Skin of body (tissue), 2 donors: ENCODE measurements around the gene STIL. TPM values are rescaled to one million over a fixed set of nuclear protein-coding genes. Genes with fewer than 3 reads are reported as not detected.
A peak's percentile ranks its signal among the peaks of the same experiment; 100 is the strongest.

ENCODE experiments used
- DNase-seq: peaks from one replicate; lab custom pipeline; 2025; lab: John Stamatoyannopoulos, UW
- total RNA-seq: library from RNA; depleted of rRNA; stranded (reverse); fragments of >200 nt; gene quantifications from one replicate; pipeline ENCODE4 v1.2.3, GENCODE V29; 2014

Gene STIL
- total RNA-seq, 1 donor from 2014 or later = 7.1 TPM

DNA sequence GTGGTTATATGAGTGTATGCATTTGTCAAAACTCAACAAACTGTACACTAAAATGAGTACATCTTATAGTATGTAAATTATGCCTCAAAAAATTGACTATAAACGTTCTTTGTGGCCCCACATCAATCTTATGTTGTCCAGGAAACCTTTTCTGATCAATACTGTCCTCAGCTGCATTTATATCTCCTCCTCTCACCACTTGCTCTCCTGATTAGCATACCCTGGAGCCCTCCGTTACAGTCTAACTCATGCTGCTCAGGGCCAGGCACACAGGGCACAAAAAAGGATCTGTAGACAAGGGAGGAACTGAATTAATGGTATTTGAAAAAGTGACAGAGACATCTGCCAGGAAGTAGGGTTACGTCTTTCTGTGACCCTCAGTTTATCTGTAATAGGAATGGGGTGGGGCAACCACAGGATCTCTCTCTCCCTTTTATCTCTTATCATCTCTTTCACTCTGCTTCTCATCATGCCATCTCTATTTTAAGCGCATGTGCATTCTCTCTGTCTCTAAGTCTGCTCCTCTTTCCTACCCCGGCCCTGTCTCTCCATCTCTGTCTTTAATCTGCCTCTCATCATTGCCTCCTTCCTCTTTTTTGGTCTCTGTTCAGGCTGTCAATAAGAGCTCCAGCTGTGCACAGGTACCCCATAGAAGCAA is 74.9 kb downstream of the STIL start:
- no peak for DNase-seq

DNA sequence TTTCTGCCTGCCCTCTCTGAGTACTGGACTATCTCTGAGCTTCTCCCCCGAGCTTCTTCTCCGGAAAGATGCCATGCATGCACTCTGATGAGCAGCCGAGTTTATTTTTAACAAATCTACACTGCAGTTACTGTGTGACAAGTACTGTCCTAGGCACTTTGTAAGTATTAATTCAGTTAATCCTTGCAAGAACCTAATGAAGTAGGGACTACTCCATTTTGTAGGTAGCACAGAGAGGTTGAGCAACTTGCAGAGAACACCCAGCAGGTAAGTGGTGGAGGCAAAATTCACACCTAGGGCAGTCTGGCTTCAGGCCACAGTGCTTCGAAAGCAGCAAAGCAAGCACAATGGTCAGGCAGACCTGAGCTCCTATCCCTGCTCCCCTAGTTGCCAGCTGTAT is 78.1 kb downstream of the STIL start:
- DNase-seq = no peak

DNA sequence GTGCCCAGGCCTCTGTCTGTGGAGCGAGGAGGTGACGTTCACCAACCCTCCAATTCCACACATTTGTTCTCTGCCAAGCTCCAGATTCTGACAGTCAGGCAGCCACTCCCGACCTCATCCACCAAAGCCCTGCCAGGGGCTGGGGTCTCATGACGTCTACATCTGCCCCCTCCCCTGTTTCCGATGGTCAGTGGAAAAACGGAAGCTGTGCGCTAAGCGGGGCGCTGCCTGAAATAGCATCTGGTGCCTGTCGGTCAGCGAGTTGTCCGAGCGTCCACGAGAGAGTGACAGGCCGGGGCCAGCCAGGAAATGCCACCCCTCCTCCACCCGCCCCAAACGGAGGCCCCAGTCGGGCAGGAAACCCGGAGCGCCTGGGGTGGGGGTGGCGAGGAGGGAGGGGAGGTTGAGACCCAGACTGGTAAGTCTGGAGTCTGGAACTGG is 78.7 kb downstream of the STIL start:
- no peak for DNase-seq

DNA sequence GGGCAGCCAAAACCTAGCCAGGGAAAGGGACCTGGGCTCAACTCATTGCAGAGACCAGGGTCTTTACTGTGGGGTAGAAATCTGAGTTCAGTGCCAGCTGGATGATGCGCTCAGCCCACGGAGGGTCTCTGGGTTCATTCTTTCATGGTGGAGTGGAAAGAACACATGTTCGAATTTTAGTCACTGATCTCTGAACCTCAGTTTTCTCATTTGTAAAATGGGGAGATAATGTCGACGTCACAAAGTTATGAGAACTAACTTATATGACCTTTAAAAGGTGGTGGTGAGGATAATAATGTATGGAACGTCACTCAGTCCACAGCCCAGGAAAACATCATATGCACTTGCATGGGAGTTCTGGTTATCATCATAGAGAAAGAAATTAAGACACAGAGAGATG is 80.8 kb downstream of the STIL start:
- no peak for DNase-seq

DNA sequence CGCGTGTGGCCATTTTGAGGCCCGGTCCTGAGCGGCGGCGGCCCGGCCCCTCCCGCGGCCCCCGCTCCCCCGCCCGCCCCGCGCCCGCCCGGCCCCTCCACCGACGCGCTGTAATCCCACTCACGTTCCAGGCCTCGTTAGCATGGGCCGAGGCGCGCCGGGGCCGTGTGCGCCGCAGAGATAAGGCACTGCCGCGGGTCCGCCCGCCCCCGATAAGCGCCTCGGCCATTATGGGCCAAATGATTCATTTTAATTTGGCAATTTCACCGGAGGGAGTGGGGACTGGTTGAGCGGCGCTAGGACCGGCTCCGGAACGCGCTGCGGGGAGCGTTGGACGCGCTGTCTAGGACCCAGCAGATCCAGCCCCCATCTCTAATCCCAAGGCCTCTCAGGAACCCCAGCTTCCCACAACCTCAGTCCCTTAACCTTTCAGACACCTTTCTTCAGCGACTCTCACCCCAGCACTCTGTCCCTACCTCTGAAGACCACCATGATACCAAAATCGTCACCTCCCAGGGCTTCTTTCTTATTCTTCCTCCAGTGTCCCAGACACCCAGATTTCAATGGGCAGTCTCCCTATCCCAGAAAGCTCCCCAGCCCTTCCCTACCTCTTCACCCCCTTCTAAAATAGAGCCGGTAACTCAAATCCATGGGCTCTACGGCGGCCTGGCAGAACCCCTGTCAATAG is 81.6 kb downstream of the STIL start, which contains the start of gene TAL1:
Gene TAL1, minus strand, starts transcription at position 39 of the 688 bp plus-strand sequence. CDS start 6,337 bp downstream, outside the sequence.
- DNase-seq = no peak

DNA sequence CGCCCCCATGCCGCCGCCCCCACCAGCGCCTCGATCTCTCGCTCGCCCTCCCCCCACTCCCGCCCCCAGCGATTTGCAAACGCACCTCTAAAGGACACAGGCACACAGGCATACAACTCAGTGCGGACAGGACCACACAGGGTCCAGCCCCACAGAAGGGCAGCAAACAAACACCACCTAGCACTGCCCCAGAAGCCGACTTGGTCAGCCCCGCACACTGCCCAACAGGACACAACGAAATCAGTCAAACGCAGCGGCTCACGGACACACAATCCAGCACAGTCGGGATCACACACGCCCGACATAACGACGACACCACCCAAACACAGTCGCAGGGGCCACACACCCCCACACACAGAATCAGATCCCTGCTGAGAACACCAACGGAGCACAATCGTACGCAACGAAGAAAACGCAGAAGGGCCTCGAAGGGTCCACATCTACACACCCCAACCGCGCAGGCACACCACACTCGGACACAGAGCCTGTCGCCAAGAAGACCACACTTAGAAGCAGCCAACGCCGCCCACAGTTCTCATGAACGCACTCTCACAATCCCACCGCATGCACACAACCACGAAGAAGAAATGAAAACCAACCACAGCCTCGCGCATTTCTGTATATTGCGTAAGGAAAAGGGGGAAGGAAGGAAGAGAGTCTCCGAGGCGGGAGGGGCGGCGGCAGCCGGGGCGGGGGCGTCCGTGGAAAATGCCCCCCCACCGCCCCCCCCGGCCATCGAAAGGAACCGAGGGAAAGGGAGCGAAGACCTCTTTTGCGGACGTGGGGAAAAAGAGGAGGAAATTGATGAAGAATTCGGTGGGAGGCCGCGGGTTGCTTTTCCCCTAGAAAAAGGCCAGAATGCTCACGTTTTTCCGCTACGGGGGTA is 82.4 kb downstream of the STIL start:
- peak; percentile 47 for DNase-seq

DNA sequence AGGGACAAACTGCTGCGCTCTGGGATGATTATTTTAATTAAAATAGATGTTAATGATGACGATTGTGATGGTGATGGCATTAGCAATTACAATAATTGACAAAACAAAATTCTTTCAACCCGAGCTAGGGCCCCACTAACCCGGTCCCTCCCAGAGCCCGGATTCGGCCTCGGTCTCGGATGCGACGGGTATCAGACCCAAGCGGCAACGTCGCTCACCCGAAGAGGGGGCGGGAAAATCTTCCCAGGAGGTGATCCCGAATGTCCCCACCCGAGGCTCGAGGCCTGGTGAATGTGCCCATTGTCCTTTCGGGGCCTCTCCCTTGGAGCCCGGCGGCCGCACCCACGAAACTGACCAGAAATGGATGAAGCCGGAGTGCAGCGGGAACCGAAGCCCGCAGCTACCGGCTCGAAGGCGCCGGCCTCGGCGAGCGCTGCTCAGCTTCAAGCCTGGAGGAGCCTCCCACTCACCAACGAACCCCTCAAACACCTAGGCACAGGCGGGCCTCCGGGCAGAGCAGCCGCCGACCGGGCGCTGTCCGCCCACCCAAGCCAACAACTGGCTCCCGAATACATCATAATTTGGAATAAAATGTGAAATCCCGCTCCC is 83.2 kb downstream of the STIL start:
- DNase-seq = no peak

DNA sequence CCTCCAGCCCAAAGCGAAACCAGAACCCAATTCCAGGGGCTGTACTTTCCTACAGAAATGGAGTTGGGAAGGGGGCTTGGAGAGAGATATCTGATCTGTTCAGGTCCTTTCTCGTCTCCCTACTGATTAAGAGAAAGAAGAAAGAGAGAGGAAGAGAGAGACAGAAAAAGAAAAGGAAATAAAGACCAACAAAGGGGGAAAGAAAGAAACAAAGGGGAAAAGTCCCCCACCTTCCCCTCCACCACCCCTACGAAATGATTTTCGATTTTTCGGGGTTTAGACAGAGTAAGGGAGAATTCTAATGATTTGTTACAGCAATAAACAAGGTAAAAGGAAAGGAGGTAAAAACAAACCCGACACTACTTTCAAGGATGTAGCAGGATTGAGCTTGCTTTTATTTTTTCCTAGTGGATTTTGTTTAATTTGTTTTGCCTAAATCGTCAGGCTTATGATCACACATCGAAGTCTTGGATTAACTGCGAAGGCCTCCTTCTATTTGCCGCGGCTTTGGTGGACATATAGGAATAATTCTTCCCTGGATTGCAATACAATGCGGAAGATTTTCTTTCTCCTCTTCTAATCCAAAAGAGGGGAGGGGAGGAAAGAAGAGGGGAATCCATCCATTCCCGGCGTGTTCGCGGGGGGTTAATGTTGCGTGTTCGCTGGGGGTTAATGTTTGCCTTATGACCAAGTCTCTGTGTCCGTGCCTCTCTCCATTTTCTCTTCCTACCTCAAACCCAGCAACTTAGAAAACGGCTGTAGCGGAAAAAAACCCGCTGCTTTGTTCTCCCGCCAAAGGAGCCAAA is 83.9 kb downstream of the STIL start:
- no peak for DNase-seq

DNA sequence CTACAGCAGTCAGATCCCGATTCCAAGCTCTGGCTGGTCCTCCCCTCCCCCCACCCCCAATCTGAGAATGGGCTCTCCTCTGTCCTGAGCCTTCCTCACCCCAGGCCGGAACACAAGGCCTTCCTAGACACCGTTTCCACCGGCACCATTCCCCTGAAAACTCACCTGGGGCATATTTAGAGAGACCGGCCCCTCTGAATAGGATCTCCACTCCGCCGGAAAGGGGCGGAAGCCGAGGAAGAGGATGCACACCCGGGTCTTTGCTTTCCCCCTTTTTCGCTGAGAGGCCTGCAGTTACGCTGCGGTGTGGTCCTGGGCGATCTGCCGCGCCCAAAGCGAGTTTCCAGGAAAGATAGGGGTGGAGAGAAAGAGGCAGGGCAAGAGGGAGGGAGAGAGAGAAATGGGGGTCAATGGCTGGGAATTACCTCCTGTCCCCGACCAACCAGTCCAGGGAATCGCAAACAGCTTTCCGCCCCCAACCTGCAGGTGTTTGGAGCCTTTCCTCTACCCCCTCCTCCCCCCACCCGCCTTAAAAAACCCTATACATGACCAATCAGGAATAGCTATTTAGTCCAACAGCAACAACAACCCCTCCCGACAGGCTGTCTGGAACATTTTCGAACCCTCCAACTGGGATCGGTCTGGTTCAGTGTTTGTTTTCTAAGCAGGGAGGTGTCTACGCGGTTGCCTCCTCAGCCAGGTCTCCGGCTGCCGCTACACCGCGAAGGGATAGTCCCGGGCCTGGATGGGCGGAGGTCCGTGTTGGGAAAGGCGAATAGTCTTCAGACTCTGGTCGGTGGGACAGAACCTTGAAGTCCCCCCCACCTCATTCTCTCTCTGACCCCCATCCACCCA is 84.7 kb downstream of the STIL start:
- no peak for DNase-seq

DNA sequence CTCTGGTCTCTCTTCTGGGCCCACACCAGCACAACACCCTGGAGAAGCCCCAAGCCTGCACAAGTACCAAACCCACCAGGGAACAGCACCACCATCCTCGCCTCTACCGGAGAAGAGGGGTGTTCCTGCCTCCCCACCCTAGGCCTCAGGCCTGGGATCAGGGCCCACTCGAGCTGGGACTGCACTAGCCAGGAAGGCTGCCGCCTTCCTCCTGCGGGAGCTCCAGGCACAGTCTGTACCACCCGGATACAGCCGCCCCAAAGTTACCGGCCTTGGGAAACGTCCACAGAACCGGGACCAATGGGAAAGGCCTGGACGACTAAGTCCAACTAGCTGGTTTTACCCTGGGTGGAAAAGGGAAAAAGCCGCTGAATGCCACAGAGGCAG is 85.3 kb downstream of the STIL start:
- DNase-seq = no peak

DNA sequence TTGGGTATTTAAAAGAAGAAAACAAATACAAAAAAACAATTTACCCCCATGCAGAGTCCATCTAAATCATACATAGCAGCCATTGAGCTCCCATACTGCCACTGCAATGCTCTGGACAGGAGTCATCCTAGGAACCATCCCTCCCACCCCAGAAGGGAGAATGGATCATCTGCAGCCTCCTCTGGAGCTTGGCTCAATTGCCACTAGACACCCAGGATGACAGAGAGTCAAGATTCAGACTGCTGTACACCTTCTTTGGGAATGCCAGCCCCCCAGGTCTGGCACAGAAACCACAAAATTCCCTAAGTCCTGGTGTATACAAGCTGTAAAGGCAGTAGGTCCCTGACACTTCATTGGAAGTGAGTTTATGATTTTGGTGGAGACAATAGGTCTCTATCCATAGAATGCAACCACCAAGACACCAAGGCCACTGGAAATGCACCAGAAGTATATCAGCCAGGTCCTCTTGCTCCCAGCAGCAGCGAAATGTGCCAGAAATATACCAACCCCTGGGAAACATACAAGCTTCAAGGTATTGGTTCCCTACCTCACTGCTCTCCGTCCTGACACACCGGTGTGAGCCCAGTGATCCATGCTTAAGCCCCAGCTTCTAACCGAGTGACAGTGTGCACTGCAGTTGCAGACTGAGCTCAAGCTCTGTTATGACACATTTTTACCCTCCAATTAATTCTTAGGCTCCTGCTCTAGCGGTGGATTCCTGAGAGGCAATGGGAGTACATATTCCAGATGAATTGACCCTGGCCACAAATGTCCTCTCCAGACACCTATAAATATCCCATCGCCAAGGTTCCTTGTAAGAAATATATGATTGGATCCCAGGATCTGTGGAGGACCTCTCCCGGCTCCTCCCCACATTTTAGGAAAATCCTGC is 86.4 kb downstream of the STIL start:
- no peak for DNase-seq

DNA sequence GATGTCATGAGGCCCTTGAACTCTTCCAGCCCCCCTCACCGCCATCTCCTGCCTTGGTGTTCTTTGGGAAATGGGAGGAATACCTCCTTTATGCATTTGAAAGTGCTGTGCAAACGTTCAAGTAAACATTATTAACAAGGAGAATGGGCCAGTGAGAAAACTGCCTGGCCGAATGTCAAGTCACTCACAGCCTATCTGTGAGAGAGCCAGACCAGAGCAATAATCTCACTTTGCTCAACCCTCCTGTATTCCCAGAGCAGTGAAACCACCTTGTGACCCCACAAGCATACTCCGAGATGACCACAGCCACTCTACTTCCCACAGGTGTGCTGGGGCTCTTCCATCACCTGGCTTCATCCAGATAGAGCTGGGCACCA is 87.1 kb downstream of the STIL start:
- DNase-seq = no peak

DNA sequence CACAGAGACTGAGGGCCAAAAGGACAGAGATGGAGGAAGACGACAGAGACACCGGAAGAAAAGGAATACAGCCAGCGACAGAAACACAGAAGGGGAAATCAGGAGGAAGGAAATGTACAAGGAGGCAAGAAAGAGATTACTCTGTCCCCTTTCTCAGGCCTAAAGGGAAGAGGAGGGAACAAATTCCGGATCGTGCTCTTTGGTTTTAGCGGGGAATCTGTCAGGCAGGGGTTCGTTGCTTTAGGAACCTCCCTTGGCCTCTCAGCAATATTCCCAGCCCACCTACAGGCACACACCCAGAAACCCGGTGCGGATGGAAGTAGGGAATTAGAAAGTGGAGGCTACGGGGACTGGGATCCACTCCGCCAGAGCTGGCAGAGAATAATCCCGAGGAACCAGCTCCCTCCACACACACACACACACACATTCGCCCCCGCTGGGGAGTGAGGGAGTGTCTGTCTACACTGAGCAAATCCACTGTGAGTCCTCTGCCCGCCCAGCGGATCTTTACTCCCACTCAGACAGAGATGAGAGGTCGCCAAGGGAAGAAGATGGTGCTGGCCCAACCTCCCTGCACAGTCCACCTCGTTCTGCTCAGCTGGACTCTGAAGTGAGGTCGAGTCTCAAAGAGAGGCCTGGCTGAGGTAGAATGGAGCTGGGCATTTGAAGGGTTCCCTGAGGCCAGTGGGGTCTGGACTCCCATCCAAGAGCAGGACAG is 87.7 kb downstream of the STIL start:
- DNase-seq = no peak

DNA sequence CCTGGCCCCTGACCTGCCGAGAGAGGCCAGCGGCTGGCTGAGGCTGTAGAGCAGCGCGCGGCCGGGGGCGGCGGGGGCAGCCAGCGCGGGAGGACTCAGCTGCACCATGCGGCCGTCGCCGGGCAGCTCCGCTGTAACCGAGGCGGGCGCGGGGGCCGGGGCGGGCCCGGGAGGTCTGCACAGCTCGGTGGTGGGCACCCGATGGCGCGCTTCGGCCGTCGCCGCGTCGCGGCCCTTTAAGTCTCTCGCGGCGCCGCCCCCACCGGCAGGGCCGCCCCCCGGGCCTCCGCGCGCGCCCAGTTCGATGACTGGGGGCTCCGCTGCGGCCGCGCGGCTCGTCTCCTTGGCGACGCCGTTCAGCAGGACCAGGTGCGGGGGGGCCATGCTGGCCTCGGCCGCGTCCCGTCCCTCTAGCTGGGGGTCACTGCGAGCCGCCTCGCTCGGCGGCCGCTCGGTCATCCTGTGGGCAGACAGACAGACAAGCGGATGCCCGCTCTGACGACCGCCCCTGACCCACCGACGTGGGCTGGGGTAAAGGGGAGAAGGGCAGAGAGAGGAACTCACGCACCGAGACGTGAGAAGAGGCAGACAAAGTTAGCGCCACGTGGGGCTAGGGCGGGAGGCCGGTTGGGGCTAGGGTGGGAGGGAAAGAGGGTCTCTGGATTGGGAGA is 88.4 kb downstream of the STIL start:
- no peak for DNase-seq

DNA sequence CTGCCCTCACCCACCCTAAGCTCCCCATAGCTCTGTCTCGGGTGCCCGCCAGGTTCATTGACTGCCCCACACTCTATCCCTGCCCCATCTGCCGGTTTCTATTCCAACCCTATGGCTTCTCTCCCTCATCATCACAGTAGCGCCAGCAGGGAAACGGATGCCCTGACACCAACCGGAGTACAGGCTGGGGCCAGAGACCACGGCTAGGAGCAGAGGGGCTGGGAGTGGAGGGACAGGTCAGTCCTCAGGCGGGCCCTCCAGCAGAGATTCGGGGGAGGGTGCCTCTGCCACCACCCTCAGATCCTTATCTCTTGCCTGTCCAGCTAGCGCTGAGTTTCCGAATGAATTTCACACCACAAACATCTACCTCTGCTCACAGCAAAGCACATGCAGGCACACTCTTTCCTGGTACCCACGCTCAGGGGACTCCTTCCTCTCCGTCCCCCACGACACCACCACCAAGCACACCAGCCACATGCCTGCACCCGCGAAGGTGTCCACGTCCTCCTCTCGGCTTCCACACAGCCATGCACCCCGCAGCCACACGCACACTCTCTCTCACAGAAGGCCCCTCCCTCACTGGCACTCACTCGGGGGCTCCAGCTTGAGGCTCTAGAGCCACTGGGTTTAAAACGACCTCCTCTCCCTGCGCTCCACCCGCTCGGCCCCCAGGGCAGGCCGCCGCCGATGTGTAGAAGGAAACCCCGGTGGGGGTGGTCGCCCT is 89.1 kb downstream of the STIL start:
- no peak for DNase-seq

DNA sequence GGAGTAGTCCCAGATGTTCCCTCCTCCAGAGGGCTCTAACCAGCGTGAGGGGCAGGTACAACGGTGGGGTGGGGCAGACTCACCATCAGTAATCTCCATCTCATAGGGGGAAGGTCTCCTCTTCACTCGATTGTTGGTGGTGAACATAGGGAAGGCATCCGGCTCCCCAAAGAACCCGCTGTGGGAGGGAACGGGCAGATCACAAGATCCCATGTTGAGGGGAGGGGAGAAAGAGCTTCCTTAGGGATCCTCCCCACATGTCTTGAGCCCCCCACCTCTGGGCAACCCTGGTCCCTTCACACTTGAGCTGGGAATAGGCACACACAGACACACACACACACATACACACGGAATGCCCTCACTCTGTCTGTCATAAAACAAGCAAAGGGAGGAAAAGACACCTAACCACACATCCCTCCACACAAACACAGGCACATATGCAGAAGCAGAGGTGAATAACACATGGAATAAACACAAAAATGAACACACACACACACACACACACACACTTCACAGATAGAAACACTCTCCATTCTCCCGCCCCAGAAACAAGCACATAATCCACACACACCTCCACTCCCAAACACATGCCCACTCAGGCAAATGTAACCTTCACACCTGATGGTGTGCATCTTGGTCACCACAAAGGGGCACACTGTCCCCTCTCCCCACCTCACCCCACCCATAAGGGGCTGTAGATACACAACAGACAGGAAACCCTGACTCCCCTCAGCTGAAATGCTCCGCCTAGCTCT is 89.8 kb downstream of the STIL start:
- no peak for DNase-seq
